Neural progenitor cell (in vitro differentiated cells): Measurements from ENCODE around the gene INPP5J. TPM values are rescaled to one million over a fixed set of nuclear protein-coding genes. Genes with fewer than 3 reads are reported as not detected.

ENCODE experiments used
- DNase-seq: peaks from one replicate; pipeline ENCODE4 v3.0.0-alpha.2; 2016; ENCODE audit warnings: low spot score
- H2AFZ ChIP-seq: fragments of 200-600 bp; sonication (generic); replicated peaks from 2 replicates; pipeline ENCODE4 v1.6.1; 2016; ENCODE audit warnings: antibody characterized with exemption
- H3F3A ChIP-seq: fragments of 200-600 bp; sonication (generic); 2 replicates; pipeline ENCODE4 v1.6.1; 2016; ENCODE audit warnings: antibody characterized with exemption, low read depth
- H3K27ac ChIP-seq: fragments of 200-600 bp; sonication (generic); 2 replicates; pipeline ENCODE4 v1.5.1; 2016; ENCODE audit warnings: mild to moderate bottlenecking
- H3K27me3 ChIP-seq: fragments of 200-600 bp; sonication (generic); 2 replicates; pipeline ENCODE4 v1.6.1; 2016; ENCODE audit warnings: mild to moderate bottlenecking, moderate library complexity
- H3K36me3 ChIP-seq: fragments of 200-600 bp; sonication (generic); 2 replicates; pipeline ENCODE4 v1.5.1; 2016
- H3K4me1 ChIP-seq: fragments of 200-600 bp; sonication (generic); 2 replicates; pipeline ENCODE4 v1.6.1; 2016; ENCODE audit warnings: mixed run types
- H3K4me2 ChIP-seq: fragments of 200-600 bp; sonication (generic); 2 replicates; pipeline ENCODE4 v1.6.1; 2016
- H3K4me3 ChIP-seq: fragments of 200-600 bp; sonication (generic); 2 replicates; pipeline ENCODE4 v1.5.1; 2016
- H3K79me2 ChIP-seq: fragments of 200-600 bp; sonication (generic); 2 replicates; pipeline ENCODE4 v1.6.1; 2016; ENCODE audit warnings: low read depth
- H3K9ac ChIP-seq: fragments of 200-600 bp; sonication (generic); 2 replicates; pipeline ENCODE4 v1.6.1; 2016
- H3K9me3 ChIP-seq: fragments of 200-600 bp; sonication (generic); 2 replicates; pipeline ENCODE4 v1.5.1; 2016; ENCODE audit warnings: low read depth
- H4K20me1 ChIP-seq: fragments of 200-600 bp; sonication (generic); 2 replicates; pipeline ENCODE4 v1.6.1; 2016; ENCODE audit warnings: low read depth
- H3K27ac Mint-ChIP-seq: 3 replicates; pipeline ENCODE4 v1.8.0; 2021; ENCODE audit warnings: mixed read lengths
- H3K27me3 Mint-ChIP-seq: 2 replicates; pipeline ENCODE4 v1.8.0; 2022; ENCODE audit warnings: low read depth, mild to moderate bottlenecking, inconsistent platforms, moderate library complexity, mixed read lengths; ENCODE audit not compliant: insufficient read depth
- H3K36me3 Mint-ChIP-seq: 3 replicates; pipeline ENCODE4 v1.8.0; 2021; ENCODE audit warnings: mixed read lengths
- H3K4me1 Mint-ChIP-seq: 3 replicates; pipeline ENCODE4 v1.8.0; 2021; ENCODE audit warnings: mixed read lengths
- H3K4me3 Mint-ChIP-seq: 3 replicates; pipeline ENCODE4 v1.8.0; 2021; ENCODE audit warnings: mild to moderate bottlenecking, moderate library complexity, mixed read lengths
- H3K9me3 Mint-ChIP-seq: 3 replicates; pipeline ENCODE4 v1.8.0; 2020; ENCODE audit warnings: mixed read lengths
- CTCF ChIP-seq: fragments of 200-600 bp; sonication (generic); IDR thresholded peaks from 2 replicates; pipeline ENCODE4 v1.5.1; 2017; ENCODE audit warnings: antibody characterized with exemption, mild to moderate bottlenecking
- EZH2 ChIP-seq: fragments of 200-600 bp; sonication (generic); IDR thresholded peaks from 2 replicates; pipeline ENCODE4 v1.6.1; 2017; ENCODE audit warnings: antibody characterized with exemption, mild to moderate bottlenecking, moderate library complexity
- EZH2phosphoT487 ChIP-seq: fragments of 200-600 bp; sonication (generic); IDR thresholded peaks from 2 replicates; pipeline ENCODE4 v1.6.1; 2017; ENCODE audit warnings: antibody characterized with exemption
- total RNA-seq: library from RNA; depleted of rRNA; stranded (reverse); fragments of >200 nt; gene quantifications from 2 replicates; pipeline ENCODE4 v1.2.3, GENCODE V29; 2015; ENCODE audit warnings: low replicate concordance

INPP5J gene
- total RNA-seq, 1 donor from 2014 or later: 1.5 TPM

- Mint-ChIP-seq H3K4me1 (peaks cover 2% of the 10 kb centered on the region), H3K27me3 (no peaks in the 10 kb centered on the region), H3K36me3 (no peaks in the 10 kb centered on the region), H3K4me3 (no peak overlapping the region), H3K27ac (no peak overlapping the region), H3K9me3 (no peaks in the 10 kb centered on the region)
- Histone ChIP-seq H3K4me3 (no peak overlapping the region), H3F3A (no peaks in the 10 kb centered on the region), H3K9ac (no peak overlapping the region), H3K36me3 (no peaks in the 10 kb centered on the region), H3K27ac (no peak overlapping the region), H3K9me3 (no peaks in the 10 kb centered on the region), H2AFZ (no peak overlapping the region), H4K20me1 (no peaks in the 10 kb centered on the region), H3K4me1 (no peaks in the 10 kb centered on the region), H3K27me3 (no peaks in the 10 kb centered on the region), H3K79me2 (no peaks in the 10 kb centered on the region), H3K4me2 (no peak overlapping the region)
- no peak for DNase-seq
- TF ChIP-seq EZH2 (no peak), CTCF (no peak), EZH2phosphoT487 (no peak)
Measured at GRCh38 chr22:31090217-31091085, 32.3 kb upstream of the INPP5J start.

GRCh38 chr22:31091106-31091975 is 31.4 kb upstream of the INPP5J start:
- Mint-ChIP-seq H3K27me3 (no peaks in the 10 kb centered on the region), H3K4me3 (no peak overlapping the region), H3K4me1 (peaks cover 2% of the 10 kb centered on the region), H3K9me3 (no peaks in the 10 kb centered on the region), H3K27ac (no peak overlapping the region), H3K36me3 (peaks cover 5% of the 10 kb centered on the region)
- Histone ChIP-seq H3K4me3 (no peak overlapping the region), H3K9ac (no peak overlapping the region), H3K36me3 (no peaks in the 10 kb centered on the region), H2AFZ (no peak overlapping the region), H4K20me1 (no peaks in the 10 kb centered on the region), H3K27ac (no peak overlapping the region), H3K79me2 (no peaks in the 10 kb centered on the region), H3K4me2 (no peak overlapping the region), H3K9me3 (no peaks in the 10 kb centered on the region), H3F3A (no peaks in the 10 kb centered on the region), H3K27me3 (no peaks in the 10 kb centered on the region), H3K4me1 (no peaks in the 10 kb centered on the region)
- DNase-seq: no peak
- TF ChIP-seq CTCF (no peak), EZH2phosphoT487 (no peak), EZH2 (no peak)

GRCh38 chr22:31092161-31092560 is 30.6 kb upstream of the INPP5J start:
- no peaks in the 10 kb centered on the region for H3K27me3 Mint-ChIP-seq
- Histone ChIP-seq H3K9me3 (no peaks in the 10 kb centered on the region), H3K4me3 (no peak overlapping the region), H3K27ac (no peak overlapping the region), H3K79me2 (no peaks in the 10 kb centered on the region), H3F3A (no peaks in the 10 kb centered on the region), H4K20me1 (no peaks in the 10 kb centered on the region), H3K9ac (no peak overlapping the region), H3K4me1 (no peaks in the 10 kb centered on the region), H3K4me2 (no peak overlapping the region), H3K36me3 (no peaks in the 10 kb centered on the region), H2AFZ (no peak overlapping the region), H3K27me3 (no peaks in the 10 kb centered on the region)
- no peak overlapping the region for H3K4me3 Mint-ChIP-seq
- TF ChIP-seq CTCF (no peak), EZH2phosphoT487 (no peak), EZH2 (no peak)
- H3K4me1 Mint-ChIP-seq: peaks cover 2% of the 10 kb centered on the region
- peaks cover 5% of the 10 kb centered on the region for H3K36me3 Mint-ChIP-seq
- H3K9me3 Mint-ChIP-seq: no peaks in the 10 kb centered on the region
- no peak for DNase-seq
- peak overlapping the region; percentile 75 for H3K27ac Mint-ChIP-seq
